CD4-positive, alpha-beta T cell treated with Interleukin-1 beta for 1 hour (primary cell): Measurements from ENCODE around the gene CLDN12.

ENCODE experiments used
- DNase-seq, 2 donors: peaks; one replicate each; pipeline ENCODE4 v3.0.0-alpha.2; 2020 to 2022

CLDN12 gene

DNA sequence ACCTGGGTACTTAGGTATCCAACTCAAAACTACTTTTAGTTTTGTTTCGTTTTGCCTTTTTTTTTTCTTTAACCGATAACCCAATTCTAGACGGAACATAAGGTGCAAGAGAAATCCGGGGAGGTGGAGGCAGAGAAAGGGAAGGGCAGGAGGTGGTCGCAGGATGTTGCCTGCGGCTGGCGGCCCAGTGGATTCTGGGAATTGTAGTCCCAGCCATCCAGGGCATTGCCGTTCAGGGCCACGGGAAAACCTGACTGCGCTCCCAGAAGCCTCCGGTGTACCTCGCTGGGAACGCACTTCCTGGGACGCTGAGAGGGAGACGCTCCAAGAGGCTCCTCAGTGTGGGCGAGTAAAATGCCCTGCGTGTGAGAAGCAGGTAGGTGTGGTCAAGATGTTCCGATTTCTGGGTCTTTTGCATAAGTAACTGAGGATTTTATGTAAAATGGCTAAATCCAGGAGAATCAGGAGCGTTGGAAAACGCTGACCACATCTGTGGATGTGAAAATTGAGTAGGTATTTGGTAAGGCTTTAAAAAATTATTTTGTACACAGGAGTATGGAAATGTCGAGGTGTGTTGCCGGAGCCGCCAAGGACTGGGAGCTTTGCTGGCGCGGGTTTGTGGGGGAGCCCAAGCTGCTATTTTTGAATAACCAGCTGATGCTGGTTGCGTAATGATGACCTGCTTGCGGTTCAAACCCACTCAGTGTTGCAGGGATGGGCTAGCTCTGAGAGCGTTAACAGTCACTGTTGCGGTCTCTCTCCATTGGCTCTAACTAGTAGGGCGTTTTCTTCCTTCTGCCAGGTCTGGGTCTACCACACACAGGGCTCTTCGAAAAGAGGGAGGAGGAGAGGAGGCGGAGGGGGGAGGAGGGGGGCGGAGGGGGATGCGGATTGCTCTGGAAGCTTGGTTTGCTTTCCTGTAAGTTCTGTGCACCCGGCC, at the start of gene CLDN12:
CLDN12 (plus strand) TSS at position 288 of the 940 bp plus-strand sequence. CDS start 9,216 bp downstream, outside the sequence.
- peak; percentile 80 to 84 for DNase-seq

DNA sequence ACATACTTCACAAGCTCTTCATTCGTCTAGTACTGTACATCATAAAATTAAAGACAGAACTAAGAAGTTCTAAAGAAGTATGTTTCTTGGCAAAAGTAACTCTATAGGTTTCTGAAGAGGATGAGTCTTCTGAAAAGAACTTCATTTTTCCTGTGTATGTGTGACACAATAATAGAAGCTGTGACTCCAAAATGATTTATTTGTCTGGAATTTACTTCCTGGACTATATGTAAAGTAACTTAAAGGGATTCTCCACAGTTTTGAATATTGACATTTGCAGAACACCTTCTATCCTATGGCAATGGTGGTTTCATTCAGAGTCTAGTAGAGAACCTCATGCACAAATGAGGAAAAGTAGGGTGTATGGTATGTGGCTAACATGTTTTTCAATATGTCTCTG, 19.8 kb upstream of the CLDN12 start:
- no peak for DNase-seq

- no peak for DNase-seq
Measured at GRCh38 chr7:90383861-90384260, 19.4 kb upstream of the CLDN12 start.

DNA sequence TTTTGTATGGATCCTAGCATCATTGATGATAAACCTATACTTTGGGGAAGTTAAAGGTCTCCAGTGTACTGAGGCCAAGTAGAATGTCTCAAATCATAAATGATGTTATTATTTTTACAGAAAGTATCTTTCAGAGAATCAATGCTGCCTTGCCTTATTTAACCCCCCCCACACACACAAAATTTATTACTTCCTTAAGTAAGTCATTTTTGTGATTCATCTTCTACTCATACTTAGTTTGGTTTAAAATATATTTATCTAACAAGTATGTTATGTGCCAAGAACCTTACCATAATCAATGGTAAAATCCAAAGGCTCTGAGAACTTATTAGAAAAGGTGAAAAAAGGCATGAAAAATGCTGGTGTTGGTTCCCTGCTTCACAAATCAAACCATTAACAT, 18.8 kb upstream of the CLDN12 start:
- no peak for DNase-seq

GRCh38 chr7:90387470-90388240, 15.6 kb upstream of the CLDN12 start:
- no peak for DNase-seq

DNA sequence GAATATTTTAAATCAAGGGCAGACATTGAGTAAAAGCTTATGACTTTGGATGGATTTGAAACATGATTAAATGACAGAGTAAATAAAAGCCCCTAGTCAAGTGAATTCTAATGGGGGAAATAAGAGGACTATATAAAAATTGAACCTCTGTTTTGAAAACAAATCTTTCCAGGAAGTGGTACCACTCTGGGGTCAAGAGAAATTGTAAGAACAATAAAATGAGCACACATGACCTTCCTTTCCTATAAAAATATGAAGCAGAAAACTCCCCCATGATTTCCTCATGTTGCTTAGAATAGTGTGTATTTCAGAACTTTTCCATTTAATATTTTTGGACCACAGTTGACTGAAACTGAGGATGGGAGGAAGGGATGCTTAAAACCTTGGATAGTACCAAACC, 12.3 kb upstream of the CLDN12 start:
- no peak for DNase-seq

DNA sequence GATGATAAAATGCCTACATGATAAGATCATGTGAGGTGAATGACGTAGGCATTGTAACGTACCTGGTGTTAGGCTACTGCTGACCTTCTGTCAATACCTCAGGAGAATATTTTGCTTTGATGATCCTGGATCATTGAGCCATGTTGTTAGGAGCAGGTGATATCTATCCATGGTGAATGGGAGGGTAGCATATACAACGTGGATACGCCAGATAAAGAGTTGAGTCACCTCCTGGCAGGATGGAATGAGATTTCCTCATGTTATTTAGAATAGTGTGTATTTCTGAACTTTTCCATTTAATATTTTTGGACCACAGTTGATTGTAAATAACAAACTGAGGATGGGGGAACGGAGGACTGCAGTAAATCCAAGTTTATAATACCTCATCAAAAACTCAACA, 11.8 kb upstream of the CLDN12 start:
- no peak for DNase-seq

DNA sequence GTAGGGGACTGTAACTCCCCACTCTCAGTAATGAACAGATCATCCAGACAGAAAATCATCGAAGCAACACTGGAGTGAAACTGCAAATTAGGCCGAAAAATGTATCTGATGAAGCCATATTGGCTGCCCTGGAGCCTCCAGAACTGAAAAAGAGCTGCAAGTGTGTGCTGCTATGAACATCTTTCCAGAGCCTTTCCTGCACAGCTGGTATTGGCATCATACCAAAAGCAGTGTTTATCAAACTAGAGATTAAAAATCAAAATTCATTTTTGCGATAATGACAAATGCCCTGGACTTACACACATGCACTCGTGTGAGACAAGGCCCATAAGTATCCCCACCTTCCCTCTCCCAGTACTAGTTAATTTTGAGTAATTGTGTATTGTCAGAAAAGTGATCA, 6.8 kb upstream of the CLDN12 start:
- no peak for DNase-seq

DNA sequence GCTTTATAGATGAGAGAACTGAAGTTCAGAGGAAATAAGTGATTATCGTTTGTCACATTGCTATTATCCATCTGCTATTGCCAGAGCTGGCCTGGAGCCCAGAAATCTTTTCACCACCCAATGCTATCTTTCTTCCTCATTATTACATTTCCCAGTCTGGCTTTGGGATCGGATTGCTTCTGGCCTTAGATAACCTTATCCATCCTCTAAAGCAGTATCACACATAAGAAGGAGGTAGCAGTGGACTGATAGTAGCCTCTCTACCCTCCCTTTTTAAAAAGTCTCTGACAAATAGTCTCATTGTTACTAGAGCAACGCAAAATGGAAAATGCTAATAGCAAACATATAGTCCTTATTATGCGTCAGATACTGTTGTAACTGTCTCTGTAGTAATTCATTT, 1.3 kb upstream of the CLDN12 start:
- no peak for DNase-seq

- DNase-seq = no peak
Measured at GRCh38 chr7:90402785-90403173, 482 bp upstream of the CLDN12 start.

- no peak for DNase-seq
Measured at GRCh38 chr7:90404777-90405176, 1.5 kb downstream of the CLDN12 start.

DNA sequence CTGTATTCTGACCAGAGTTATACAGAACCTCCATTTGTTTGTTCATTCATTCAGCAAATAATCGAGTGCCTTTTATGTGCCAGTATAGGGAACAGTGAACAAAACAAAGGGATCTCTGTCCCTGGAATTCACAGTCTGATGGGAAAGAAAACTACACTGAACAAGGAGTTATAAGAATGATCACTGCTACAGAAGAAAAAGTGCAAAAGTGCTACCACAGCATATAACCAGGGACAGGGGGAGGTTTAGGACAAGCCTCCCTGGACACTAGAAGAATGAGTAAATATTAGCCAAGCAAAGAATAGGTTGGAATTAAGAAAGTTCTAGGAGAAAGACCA, 4.2 kb downstream of the CLDN12 start:
- DNase-seq = no peak

DNA sequence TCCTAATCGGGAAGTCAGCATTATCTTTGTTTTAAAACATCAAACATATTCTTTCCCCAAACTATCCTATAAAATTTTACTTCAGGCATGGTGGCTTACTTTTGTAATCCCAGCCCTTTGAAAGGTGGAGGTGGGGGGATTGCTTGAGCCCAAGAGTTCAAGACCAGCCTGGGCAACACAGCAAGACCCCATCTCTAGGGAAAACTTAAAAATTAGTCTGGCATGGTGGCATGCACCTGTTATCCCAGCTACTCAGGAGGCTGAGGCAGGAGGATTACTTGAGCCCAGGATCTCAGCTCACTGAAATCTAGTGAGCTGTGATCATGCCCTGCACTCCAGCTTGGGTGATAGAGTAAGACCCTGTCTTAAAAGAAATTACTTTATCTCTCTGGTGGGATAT, 4.9 kb downstream of the CLDN12 start:
- DNase-seq = no peak

GRCh38 chr7:90409667-90410066, 6.4 kb downstream of the CLDN12 start:
- no peak for DNase-seq

DNA sequence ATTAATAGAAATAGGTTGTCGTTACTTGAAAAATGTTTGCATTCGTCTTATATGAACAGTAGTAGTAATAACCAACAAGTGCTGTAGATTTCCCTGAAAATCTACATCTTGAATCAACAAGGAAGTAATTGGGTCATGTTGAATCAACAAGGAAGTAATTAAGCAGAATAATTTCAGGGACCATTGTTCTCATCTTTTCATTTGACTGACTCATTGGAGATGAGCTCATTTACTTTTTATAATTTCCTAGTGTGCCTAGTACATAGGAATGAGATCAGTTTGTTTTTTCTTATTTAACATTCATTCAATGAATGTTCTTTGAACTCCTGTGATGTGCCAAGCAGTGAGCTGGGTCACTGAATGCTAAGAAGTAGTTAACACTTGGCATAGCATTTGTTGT, 8.2 kb downstream of the CLDN12 start:
- DNase-seq = no peak

DNA sequence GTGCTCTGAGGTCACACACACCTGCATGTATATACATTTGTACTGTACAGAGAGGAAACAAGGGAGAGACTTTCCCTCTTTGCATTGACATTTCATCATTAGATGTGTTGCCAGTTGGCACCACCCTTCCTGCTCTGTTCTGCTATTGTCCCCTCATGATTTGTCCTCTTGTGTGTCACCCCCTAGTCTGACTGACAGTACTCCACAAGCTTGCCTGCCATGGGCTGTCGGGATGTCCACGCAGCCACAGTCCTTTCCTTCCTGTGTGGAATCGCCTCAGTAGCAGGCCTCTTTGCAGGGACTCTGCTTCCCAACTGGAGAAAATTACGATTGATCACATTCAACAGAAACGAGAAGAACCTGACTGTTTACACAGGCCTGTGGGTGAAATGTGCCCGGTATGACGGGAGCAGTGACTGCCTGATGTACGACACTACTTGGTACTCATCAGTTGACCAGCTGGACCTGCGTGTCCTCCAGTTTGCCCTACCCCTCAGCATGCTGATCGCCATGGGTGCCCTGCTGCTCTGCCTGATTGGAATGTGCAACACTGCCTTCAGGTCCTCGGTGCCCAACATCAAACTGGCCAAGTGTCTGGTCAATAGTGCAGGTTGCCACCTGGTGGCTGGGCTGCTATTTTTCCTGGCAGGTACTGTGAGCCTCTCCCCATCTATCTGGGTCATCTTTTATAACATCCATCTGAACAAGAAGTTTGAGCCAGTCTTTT, 9.4 kb downstream of the CLDN12 start:
- DNase-seq = peak in 1 of 2 donors; percentile 8

DNA sequence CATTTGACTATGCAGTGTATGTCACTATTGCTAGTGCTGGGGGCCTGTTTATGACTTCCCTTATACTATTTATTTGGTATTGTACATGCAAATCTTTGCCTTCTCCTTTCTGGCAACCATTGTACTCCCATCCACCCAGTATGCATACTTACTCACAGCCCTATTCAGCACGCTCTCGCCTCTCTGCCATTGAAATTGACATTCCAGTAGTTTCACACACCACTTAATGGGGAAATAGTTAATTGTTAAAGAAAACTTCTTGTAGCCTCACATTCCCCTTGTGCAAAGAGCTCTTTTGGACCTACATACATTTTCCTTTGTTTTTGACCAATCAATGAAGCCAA, 9.9 kb downstream of the CLDN12 start:
- no peak for DNase-seq

- no peak for DNase-seq
Measured at GRCh38 chr7:90421651-90422050, 18.4 kb downstream of the CLDN12 start.

DNA sequence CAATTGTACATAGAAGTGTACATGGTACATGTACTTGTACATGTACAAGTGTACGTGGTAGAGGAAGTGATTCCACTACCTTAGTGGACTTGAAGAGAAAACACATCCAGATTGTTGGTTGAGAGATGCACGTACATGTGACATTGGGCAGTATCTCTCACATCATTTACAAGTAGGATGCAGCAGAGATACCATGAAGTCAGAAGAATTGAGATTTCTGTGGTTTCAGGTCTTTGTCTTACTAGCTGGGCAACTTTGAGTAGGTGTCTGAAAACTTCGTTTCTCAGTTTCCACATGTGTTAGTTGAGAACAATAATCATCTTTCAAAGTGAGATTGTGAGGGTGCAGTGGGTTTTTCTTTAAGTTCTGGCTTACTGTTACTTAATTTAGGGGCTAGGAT, 21.5 kb downstream of the CLDN12 start:
- DNase-seq = no peak

GRCh38 chr7:90425376-90425775, 22.1 kb downstream of the CLDN12 start:
- no peak for DNase-seq

DNA sequence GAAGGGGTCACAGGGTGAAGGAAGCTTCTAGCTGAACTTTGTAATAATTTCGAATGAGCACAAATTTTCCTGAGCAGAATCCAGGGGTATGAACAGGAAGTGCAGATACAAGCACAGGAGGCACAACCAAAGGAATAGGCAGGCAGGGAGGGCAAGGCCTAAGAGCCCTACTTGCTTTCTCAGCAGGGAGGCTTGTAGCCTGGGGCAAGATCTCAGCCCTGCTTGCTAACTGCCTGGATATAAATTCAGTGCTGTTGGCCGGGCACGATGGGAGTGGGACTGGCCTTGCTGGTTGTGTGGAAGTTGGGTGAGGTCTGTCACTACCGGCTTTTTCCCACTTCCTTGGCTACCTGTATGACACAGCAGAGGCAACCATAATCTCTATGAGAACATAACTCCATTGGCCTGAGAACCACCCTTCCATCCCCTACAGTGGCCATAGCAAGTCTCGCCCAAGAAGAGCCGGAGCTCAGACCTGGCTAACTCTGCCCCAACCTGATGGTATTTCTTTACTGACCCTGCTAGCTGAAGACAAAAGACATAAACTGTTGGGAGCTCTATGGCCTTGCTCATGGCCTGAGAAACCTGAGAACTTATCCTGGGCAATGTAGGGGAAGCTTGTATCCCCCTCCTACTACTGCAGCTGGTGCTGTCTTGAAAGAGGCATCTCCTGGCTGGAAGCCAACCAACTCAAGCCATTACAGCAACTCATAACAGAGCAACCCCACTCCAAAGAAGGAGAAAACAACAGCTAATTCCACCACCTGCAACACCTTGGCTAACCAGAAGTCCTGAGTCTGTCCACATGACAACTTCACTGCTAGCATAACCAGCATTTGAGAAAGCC, 27.6 kb downstream of the CLDN12 start:
- DNase-seq = no peak

DNA sequence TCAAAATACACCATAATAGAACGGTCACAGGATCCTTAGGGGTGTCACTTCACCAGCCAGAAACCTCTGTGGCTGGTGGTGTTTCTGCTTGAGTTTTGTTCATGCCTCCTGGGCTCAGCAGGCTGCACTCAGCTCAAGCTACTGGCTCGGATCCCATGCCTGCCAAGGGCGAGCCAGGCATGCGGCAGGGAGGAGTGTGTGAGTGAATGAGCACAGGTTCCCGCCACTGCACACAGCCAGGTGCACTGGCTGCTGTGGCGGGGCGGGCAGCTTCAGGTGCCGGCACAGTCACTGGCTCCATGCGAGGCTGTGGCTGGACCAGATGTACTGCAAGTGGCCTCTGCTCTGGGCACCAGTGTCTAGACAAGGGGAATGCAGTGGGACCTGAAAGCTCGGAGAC, 29.5 kb downstream of the CLDN12 start:
- DNase-seq = no peak

- DNase-seq = no peak
Measured at GRCh38 chr7:90433221-90433620, 30.0 kb downstream of the CLDN12 start.
